ENCODE measurements around the gene MARK2.

DNA sequence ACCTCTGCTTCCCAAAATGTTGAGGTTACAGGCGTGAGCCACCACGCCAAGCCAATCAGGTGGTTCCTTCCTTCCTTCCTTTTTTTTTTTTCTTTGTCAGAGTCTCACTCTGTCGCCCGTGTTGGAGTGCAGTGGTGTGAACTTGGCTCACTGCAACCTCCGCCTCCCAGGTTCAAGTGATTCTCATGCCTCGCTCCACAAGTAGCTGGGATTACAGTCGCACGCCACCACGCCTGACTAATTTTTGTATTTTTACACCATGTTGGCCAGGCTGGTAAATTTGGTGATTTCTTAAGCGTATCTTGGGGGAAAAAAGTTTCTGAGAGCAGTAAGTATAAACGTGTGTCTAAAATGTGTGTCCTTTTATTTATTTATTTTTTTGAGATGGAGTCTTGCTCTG lies 43.8 kb upstream of the MARK2 start:
- TF ChIP-seq TAF1 (IDR thresholded peaks at IDR 0.05; ENCODE audit: low read depth) (no peak), EP300 (IDR thresholded peaks at IDR 0.05; ENCODE audit: borderline replicate concordance) (no peak), CREB1 (IDR thresholded peaks at IDR 0.05; ENCODE audit: low read depth) (no peak), NFIC (IDR thresholded peaks at IDR 0.05) (no peak), CEBPB (IDR thresholded peaks at IDR 0.05) (no peak), EGR1 (IDR thresholded peaks at IDR 0.05) (no peak), FOXM1 (IDR thresholded peaks at IDR 0.05; ENCODE audit: borderline replicate concordance, low read depth) (no peak), YY1 (IDR thresholded peaks at IDR 0.05; ENCODE audit: low read depth) (no peak), TCF12 (IDR thresholded peaks at IDR 0.05; ENCODE audit: low read depth) (no peak)
- TF ChIP-seq, protein P1, sequence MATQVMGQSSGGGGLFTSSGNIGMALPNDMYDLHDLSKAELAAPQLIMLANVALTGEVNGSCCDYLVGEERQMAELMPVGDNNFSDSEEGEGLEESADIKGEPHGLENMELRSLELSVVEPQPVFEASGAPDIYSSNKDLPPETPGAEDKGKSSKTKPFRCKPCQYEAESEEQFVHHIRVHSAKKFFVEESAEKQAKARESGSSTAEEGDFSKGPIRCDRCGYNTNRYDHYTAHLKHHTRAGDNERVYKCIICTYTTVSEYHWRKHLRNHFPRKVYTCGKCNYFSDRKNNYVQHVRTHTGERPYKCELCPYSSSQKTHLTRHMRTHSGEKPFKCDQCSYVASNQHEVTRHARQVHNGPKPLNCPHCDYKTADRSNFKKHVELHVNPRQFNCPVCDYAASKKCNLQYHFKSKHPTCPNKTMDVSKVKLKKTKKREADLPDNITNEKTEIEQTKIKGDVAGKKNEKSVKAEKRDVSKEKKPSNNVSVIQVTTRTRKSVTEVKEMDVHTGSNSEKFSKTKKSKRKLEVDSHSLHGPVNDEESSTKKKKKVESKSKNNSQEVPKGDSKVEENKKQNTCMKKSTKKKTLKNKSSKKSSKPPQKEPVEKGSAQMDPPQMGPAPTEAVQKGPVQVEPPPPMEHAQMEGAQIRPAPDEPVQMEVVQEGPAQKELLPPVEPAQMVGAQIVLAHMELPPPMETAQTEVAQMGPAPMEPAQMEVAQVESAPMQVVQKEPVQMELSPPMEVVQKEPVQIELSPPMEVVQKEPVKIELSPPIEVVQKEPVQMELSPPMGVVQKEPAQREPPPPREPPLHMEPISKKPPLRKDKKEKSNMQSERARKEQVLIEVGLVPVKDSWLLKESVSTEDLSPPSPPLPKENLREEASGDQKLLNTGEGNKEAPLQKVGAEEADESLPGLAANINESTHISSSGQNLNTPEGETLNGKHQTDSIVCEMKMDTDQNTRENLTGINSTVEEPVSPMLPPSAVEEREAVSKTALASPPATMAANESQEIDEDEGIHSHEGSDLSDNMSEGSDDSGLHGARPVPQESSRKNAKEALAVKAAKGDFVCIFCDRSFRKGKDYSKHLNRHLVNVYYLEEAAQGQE (IDR thresholded peaks at IDR 0.05; ENCODE audit: low read depth) = no peak
- TF ChIP-seq, protein P2, sequence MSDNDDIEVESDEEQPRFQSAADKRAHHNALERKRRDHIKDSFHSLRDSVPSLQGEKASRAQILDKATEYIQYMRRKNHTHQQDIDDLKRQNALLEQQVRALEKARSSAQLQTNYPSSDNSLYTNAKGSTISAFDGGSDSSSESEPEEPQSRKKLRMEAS (IDR thresholded peaks at IDR 0.05) = no peak

Measured in Ishikawa (cell line).